Inferior parietal cortex (tissue), 1 donor: Measurements from ENCODE around the gene ECHDC3.
A peak's percentile ranks its signal among the peaks of the same experiment; 100 is the strongest.

Experiments
- DNase-seq: peaks from one replicate; pipeline ENCODE4 v3.0.0-alpha.2; 2016; ENCODE audit errors: extremely low spot score

Gene ECHDC3

DNA sequence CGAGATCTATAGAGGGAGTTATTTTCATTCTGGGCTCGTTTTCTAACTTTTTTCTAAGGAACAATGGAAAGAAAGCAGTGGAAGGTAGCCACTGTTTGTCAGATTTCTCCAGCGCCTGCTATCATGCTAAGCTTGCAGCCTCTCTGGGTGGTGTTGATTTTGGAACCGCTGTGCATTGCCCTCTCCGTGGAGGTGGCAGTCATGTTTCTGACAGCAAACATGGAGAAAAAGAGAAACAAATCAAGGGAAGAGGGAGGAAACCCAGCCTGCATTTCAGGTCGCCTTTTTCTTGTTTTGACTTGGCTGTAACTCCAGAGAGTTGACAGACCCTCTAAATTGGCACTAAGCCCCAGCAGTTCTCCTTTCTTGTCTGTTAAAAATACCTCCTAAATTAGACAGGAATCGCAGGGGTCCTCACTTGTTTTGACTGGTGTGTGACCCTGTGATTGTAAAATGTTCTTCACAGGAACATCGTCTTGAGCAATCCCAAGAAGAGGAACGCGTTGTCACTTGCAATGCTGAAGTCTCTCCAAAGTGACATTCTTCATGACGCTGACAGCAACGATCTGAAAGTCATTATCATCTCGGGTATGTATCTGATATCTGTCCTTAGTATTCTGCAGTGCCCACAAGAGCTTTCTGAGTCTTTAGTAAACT lies 4.8 kb downstream of the ECHDC3 start:
- no peak for DNase-seq

DNA sequence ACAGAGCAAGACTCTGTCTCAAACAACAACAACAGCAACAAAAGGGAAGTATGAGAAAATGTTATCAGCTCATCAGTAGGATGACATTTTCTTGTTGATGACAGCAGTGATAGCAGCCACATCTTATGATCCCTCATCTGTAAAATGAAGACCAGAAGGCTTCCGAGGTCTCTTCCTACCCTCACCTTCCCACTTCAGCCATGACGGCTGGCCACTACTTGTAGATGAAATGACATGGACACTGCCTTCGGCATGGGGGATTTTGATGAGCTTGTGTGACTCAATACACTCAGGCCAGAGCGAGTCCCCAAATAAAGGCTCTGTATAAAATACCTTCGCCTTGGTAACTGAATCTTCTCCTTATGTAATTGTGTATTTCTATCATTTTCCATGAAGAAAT lies 6.7 kb downstream of the ECHDC3 start:
- no peak for DNase-seq

DNA sequence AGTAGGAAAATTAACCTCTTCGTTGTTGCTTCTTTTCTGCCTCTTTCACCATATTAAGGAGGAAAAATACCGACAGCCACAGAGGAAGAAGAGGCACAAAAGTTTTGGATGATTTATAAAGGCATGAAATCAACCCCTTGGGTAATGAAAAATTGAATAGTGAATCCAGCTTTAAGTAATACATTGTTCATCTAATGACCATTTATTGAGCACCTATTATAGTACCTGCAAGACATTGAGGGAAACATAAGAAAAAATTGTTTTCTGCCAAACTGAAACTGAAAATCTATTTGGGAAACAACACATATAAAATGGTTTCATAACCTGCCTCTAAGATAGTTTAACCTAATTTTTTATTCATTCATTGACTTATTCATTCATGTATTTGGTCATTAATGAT lies 8.2 kb downstream of the ECHDC3 start:
- DNase-seq: no peak

DNA sequence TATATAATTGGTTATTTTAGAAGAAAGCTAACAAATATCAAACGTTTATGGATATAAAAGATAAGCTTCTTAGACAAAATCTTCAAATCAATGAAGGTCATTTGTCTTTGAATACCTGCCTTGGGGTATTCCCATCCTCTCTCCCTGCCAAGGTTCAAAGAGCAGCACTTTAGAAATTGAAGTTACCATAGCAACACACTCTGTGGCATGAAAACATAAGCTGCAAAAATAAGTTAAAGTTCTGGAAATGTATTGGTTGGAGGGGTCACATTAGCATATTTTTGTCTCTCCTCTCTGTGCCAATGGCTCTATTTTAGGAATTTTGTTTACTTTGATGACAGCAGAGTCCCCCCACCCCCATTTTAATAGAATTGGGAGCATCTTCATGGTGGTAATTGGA lies 12.0 kb downstream of the ECHDC3 start:
- no peak for DNase-seq

DNA sequence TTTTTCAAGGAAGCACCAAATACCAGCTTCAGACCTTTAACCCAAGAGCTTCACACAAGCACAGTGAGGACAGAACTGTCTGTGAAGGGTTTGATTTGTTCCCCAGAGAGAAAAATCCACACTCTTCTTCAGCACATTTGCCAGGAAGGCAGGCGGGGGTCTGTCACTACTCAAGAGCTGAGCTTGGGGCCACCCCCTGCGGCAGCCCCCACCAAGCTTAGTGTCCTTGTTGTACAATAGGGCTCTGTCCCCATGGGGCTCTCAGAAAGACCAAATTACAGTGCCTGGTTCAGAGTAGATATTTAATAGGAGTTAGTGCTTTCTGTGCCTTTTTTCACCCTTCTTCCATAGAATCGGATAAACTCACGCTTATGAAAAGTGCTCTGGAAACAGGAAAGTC lies 12.4 kb downstream of the ECHDC3 start:
- no peak for DNase-seq

DNA sequence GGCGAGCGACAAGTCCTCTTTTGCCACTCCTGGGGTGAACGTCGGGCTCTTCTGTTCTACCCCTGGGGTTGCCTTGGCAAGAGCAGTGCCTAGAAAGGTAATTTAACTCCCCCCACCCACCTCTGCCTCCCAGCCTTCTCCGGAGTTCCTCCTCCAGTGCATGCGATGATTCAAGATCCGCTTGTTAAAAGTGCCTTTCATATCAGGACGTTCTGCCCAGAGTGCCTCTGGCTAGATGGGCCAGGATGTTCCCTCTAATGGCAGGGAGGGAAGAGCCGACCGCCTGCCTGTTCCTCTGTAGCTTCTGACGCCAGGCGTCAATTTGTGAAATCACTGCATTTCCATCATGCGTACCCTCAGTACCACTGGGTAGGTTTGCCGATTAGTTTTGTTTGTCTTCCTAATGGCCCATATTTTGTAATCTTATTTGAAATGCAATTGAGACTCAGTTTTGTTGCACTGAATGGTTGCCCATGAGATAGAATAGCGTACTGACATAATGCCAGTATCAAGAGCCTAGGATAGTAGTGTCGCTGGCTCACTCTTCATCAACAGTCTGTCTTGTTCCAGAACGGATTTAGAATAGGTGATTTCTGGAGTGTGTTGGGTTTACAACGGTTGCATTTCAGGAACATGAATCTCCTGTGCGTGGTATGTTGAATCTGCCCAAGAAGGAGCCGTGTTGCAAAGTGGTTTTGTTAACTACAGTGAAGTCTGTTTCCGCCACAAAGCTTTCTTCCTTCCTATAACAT lies 13.5 kb downstream of the ECHDC3 start:
- no peak for DNase-seq

DNA sequence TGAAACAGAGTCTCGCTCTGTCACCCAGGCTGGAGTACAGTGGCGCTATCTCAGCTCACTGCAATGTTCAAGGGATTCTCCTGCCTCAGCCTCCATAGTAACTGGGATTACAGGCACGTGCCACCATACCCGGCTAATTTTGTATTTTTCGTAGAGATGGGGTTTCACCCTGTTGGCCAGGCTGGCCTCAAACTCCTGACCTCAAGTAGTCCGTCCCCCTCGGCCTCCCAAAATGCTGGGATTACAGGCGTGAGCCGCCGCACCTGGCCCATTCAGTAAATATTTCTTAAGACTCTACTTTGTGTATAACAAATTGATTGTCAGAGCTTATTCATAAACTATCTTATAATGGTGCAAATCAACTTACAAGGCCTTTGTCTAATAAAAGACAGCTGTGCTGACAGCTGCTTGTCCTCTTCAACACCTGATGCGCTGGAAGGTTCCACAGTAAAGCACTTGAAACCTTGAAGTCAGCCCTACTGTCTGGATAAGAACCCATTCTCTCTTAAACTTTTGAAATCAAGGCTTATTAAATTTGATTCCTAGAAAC lies 14.7 kb downstream of the ECHDC3 start:
- DNase-seq: no peak

DNA sequence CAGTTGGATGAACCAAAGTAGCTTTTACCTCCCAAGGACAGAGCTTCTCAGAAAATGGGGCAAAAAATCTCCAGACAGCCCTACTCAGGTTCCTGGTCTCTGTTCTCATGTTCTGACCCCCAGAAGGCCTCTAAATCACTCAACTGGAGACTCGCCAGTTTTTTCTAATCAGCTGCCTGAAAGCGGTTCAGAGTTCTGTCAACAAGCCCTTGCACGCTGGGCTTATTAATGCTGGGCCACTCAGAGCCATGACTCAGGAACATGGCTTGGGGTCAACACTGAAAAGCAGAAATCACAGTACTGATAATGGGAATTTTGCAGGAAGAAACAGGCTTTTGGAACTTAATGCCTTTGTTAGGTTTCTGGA lies 15.3 kb downstream of the ECHDC3 start:
- DNase-seq: peak; percentile 42

DNA sequence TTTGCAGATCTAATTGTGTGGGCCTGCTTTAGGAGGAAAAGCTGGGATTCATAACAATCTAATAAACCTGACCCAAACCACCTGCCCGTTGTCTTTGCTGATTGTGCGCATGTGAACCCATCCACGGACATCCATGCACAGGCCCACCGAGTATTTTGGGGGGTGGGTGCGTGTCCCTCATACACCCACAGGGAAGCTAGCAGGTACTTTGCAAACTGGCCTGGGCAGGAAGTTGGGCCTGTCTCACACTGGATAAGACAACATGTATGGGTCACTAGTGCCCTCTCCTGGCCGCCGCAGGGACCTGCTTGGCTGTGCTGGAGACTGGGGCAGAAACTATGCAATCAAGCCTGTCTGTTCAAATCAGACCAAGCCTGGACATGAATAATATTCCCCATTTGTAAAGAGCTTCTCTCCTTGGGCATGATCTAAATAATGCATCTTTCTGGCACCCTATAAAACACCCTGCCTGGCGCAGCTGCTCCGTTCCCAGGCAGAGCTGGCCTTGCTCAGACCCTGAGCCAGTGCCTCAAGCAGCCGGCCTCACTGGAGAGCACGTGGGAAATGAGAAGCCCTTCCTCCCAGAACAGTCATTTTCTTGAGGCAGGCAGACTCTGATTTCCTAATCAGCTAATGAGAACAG lies 15.8 kb downstream of the ECHDC3 start:
- DNase-seq: peak; percentile 83

DNA sequence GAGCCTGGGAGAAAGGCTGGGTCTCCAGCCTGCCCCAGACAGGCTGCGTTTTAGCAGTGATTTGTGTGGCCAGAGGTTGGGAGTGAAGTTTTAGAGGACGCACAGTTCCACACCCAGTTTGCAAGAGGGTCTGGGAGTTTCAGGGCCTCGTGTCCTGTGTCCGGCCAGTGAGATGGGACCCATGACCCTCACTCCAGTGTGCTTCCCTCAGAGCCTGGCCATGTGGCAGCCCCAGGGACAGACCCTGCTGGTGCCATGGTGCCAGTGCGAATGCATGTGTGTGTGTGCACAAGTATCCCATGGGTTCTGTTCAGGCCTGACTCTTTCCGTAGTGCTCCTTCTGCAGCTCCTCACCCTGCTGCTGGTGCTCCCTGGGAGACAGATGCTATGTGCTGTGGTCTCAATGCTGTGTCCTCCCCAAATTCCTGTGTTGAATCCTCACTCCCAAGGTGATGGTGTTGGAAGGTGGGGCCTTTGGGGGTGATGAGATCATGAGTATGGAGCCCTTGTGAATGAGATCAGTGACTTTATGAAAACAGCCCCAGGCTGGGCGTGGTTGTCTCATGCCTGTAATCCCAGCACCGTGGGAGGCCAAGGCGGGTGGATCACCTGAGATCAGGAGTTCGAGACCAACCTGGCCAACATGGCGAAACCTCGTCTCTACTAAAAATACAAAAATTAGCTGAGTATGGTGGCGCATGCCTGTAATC lies 16.5 kb downstream of the ECHDC3 start:
- no peak for DNase-seq

DNA sequence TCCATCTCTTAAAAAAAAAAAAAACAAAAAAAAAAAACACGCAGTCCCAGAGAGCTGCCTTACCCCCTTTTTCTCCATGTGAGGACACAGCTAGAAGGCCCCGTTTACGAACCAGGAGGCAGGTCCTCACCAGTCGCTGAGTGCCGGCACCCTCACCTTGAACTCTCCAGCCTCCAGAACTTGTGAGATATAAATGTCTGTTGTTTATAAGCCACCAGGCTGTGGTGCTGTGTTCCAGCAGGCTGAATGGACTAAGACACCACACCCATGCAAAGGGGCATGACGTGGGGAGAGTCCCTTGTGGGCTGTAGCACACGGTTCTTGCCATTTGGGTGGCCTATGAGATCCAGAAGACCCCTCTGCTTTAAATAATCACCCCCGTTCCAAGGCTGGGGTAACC lies 17.2 kb downstream of the ECHDC3 start:
- no peak for DNase-seq

DNA sequence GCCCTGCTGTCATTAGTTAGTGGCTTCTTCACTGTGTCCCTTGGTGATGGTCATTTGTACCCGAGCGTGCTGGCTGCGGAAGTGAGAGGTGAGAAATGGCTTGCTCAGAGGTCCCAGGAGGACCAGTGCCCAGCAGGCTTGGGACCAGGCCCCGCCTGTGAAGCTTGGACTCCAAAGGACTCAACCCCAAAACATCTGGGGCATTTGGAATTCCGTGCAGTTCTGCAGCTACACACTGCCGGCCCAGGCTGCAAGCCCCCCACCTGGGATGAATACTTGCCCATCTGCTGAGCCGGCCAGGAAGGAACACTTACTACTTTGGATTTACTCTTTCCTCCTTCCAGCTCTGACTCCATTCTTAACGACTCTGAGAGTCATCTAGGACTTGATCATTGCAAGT lies 18.0 kb downstream of the ECHDC3 start:
- no peak for DNase-seq

DNA sequence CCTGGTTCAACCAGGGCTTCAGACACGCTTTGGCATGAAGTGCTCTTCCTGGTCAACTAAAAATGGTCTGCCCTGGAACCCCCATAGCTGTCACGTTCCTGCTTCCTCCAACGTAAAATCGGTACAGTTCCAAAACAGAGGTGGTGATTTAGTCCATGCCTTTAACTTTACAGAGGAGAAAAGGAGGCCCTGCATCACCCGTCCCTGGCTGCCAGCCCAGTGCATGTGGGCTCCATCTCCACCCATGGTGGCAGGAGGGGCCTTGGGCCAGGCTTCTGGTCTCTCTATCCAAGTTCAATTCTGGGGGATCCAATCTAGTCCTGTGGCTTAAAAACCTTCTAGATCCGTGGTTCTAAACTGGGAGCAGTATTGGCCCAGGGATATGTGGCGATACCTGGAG lies 18.7 kb downstream of the ECHDC3 start:
- DNase-seq: no peak

DNA sequence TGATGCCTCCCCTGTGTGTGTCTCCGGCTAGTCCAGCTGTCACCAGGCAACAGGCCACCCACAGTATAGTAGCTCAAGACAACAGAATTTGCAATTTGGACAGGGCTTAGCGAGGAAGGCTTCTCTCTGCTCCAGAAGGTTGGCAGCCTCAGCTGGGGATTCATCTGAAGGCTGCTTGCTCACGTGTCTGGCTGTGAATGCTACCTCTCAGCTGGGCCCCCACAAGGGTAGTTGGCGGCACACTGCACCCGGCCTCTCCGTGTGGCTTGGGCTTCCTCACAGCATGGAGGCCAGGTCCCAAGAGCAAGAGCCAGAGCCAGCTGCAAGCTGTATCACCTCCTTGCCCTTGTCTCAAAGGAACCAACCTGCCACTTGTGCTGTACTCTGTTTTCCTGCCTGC lies 19.2 kb downstream of the ECHDC3 start:
- no peak for DNase-seq

DNA sequence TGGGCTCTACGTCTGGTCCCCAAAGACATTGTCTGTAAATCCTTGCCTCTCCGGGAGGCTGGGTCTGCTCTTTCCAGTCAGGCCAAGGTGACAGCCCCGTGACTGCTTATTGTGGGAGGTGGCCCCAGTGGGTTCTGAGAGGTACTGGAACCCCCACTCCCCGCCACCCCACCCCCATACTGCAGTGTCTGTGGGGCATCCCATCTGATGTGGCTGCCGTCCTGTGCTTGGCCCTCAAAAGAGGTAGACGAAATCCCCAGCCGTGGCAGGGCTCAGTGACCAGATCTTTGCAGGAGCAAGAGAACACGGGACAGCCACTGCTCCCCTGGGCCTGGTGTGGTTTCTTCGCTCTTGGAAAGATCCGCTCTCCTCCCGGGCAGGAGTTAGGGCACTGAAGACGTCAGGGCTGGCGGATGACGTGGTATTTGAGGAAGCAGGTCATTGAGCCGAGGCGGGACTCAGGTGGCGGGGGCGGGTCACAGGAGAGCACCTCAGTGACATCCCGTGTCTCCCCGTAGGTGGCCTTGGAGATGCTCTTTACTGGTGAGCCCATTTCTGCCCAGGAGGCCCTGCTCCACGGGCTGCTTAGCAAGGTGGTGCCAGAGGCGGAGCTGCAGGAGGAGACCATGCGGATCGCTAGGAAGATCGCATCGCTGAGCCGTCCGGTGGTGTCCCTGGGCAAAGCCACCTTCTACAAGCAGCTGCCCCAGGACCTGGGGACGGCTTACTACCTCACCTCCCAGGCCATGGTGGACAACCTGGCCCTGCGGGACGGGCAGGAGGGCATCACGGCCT lies 20.7 kb downstream of the ECHDC3 start:
- no peak for DNase-seq

DNA sequence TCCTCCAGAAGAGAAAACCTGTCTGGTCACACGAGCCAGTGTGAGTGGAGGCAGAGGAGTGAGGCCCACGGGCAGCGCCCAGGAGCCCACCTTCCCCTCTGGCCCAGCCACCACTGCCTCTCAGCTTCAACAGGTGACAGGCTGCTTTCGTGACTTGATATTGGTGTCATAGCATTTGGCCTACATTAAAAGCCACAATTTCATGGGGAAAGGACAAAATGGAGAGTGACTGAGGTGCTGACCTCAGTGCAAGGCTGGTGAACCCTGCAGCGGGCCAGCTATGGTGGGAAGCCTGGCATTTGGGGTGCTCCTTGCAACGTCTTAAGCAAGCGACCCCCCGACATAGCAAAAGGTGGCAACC lies 21.3 kb downstream of the ECHDC3 start:
- DNase-seq: no peak

DNA sequence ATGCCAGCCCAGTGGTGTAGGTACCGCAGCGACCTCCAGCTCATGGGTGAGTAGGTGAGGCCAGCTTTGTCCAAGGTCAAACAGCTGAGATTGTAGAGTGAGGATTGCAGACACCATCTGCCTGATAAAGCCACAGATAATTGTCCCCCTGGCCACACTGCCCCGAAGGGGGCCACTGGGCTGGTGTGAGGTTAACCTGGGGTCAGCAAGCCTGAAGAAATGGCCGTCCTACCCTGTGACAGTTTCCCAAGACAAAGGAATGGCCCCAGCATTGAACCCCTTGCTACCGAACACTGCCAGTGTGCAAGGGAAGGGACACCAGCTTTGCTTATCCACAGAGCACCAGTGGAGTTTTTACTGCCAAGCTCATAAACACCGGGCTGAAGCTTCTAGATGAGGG lies 23.0 kb downstream of the ECHDC3 start:
- no peak for DNase-seq

DNA sequence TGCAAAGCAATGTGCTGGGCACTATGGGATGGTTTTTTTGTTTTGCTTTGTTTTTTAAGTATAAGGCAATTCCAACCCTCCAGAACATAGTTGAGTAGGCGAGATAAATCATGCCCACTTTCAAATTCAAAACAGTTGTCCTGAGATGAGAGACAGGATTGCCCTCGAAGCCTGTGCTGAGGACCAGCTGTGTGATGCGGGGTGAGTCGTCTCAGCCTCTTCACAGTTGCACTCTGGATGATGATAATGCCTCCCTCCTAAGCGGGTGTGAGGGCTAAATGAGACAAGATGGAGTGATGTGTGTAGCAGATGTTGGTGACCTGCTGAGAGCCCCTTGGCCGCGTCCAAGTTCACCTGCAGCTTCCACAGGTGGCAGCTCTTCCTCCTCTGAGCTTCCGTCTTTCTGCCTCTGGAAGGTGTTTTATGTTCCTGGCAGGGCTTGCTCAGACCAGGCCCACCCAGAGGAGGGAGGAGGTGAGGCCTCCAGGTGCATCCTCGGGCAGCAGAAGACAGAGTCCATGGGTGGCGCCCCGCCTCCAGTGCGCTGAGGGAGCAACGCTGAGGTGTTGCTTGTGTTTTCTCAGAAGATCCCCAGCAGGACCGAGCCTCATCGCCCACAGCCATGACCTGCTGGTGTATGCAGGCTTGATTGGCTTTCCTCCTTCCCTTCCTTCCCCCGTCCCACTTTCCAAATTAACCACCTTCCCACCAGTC lies 30.6 kb downstream of the ECHDC3 start:
- no peak for DNase-seq

DNA sequence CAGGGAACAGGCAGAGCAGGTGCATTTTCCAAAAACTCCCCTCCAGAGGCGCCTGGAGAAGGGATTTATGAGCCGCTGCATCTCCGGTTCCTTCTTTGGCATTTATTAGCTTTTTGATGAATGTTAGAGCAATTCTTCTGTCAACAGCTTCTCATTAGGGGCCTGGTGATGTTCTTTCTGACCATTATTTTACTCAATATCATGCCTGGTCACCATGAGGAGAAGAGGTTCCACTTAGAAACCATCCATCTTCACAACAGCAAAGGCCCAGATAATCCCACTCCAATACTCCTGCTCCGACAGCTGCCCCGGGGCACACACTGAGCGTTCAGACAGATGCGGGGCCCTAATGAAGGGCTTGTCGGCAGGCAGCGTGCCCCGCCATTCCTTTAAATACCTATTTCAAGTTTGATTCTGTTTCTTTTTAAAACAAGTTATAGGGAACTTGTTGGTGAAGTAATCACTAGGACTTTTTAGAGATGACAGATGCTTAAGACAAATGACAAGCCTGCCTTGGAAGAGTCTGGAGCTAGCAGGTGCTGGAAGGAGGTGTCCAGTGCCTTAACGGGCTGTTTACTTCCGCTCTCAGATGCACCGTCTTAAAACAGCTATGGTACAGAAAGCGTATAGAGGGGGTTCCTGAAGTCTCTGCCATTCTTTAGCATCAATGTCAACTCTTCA lies 31.7 kb downstream of the ECHDC3 start:
- no peak for DNase-seq

DNA sequence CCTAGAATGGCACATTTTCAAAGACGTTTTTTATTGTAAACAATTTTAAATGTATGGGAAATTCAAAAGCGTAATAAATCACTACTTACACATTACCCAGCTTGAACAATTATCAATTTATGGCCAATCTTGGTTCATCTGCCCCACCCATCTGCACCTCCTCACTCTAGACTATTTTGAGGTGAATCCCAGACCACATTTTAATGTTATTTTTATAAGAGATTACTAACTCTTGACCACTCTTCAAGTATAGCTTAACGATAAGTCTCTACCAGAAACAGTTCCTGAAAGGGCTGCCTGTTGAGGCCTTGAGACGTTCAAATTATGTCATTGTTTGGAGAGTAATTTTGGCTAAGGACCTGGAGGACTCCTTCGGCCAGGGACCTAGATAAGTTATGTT lies 33.2 kb downstream of the ECHDC3 start:
- DNase-seq: no peak
